Measurements from ENCODE around the gene SKOR2.

DNA sequence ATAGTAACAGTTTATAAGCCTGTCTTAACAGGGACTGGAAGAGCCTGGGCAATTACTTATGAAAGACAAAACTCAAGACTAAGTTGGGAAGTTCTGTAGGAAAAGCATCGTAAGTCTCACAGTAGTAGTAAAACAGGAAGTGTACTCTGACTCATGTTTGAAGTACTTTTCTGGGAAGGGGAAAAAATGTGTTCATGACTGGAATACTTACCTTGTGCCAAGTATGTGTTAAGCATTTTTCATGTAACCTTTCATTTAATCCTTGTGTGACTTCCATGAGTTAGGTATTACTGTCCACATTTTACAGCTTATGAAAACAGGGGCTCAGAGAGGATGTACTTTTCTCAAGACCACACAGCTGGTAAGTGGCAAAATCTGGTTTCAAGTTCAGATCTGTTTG, 13.7 kb upstream of the SKOR2 start:
- TF ChIP-seq POLR2A (IDR thresholded peaks at IDR 0.05), result no peak
- TF ChIP-seq CTCF (IDR thresholded peaks at IDR 0.05), result no peak

Measured in esophagus squamous epithelium (tissue), 4 donors.